Measurements from ENCODE around the gene PRKCQ.
A peak's percentile ranks its signal among the peaks of the same experiment; 100 is the strongest.

PRKCQ gene

GRCh38 chr10:6579904-6580278 lies at the start of gene PRKCQ:
Gene PRKCQ, minus strand, starts transcription at chr10:6580276. Its CDS starts 65,141 bp downstream, at chr10:6515135.
- no peak for DNase-seq

DNA sequence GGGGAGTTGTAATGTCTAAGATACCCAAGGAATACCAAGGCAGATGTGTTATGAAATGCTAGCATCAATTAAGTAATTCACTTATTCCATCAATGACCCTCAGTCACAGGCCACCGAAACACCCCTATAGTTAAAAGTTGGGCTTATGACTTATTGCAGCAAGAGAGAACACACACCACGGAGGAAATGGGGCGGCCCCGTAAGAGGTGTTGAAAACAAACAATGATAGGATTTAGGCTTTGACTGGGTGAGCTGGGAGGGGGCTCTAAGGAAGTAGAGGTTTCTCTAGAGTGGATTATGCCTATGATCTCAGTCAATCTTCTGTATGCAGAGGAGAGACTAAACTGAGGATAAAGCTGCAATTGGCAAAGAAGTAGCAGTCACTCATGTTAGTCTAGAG lies 45.4 kb upstream of the PRKCQ start:
- DNase-seq, result no peak

GRCh38 chr10:6624392-6624791 lies 44.3 kb upstream of the PRKCQ start:
- peak; percentile 4 for DNase-seq

DNA sequence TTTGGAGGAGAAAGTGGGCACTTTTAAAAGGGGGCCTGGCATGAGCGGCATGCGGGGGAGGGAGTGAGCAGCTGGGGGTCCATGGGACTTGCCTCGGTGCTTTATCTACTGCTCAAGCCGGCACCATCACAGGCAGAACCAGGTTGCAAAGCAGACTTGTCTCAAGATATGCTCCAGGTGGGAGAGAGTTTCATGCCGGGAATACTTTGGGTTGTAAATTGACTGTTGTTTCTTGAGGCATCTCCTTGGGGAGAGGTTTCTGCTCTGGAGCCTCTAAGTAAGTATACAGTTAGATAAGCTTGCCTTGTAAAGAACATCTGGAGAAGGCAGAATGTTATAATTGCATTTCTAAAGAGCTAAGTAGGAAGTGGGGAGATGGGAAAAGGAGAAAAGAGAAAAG lies 42.8 kb upstream of the PRKCQ start:
- no peak for DNase-seq

DNA sequence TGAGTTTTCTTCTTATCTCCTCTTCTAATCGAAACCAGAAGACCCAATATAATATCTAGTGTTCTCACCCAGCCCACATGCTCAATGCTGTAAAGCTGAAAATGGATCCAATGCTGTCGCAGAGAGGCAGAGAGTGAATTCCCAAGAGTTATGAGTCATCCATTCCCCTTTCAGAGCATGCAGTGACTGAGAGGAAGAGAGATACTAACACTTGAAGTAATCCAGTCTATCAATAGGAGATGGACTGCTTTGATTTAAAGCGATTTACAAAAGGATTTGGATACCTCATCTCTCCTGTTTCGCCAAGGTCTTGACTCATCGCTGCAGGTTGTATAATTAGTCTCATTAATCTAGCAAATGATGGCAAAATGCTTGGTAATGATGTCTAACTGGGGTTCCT lies 41.5 kb upstream of the PRKCQ start:
- DNase-seq, result peak; percentile 5

- no peak for DNase-seq
Observed at GRCh38 chr10:6619660-6620059, 39.6 kb upstream of the PRKCQ start.

GRCh38 chr10:6618340-6618739 lies 38.3 kb upstream of the PRKCQ start:
- DNase-seq, result no peak

DNA sequence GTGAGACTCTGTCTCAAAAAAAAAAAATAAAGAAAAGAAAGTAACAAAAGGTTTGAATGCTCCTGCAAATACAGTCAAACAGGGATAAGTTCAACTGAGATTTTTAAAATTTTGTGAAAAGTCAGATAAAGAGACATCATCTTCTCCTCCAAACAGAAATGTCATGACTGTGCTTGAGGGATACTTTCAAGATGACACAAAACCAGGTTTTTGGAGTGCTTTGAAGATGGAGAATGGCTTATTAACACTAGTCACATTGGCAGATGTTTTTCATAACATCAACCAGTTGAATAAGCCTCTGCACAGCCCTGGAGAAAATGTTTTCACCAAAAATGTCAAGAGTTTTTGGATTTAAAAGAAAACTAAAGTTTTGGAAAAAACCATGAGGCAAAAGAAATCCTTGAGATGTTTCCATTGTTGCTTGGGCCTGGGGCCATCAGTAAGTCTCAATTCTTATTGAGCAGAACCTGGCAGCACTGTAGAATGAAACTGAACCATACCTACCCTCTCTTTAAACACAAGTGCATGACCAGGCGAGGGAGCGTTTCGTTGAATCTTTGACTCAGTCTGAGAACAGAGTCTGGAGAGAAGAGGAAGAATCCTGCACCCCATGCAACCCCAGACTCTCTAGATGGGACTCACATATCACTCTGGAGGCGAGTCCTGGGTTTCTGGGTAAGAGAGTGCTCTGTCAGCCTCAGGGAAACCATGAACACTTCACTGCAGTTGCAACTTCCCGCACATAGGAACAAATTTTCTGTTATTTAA lies 37.4 kb upstream of the PRKCQ start:
- no peak for DNase-seq

DNA sequence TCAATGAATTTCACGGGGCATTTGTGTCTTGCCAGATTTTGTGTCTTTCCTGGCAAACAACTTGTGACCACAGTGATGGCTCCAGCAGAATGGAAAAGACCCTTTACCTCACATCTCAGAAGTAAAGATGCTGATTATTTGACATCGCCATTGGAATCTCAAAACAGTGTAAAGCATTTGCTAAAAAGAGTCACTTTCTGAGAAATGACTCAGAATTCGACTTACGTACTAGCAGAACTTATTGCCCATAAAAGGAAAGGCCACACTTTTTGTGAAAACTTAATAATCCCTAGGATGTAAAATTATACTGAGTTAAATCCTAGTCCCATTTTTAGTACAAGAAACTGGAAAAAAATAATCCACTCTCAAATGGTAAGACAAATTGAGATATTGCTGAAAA lies 35.9 kb upstream of the PRKCQ start:
- DNase-seq, result no peak

- no peak for DNase-seq
Observed at GRCh38 chr10:6612371-6612770, 32.3 kb upstream of the PRKCQ start.

DNA sequence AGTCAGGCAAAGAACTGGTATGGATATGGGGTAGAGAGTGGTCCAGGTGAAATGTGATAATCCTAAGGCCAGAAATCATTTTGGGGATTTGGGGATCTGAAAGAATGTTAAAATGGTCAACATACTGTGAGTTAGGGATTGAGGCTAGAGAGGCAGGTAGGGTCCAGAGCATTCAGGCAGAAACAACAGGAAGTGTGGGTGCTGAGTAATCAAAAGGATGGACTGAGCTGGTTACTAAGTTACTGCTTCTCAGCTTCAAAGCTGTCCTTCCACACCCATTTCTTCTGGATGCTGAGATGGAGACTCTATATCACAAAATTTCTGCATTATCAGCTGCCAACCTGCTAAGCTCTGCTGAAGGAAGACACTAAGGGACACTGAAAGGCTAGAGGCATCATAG lies 30.6 kb upstream of the PRKCQ start:
- DNase-seq, result peak; percentile 27

DNA sequence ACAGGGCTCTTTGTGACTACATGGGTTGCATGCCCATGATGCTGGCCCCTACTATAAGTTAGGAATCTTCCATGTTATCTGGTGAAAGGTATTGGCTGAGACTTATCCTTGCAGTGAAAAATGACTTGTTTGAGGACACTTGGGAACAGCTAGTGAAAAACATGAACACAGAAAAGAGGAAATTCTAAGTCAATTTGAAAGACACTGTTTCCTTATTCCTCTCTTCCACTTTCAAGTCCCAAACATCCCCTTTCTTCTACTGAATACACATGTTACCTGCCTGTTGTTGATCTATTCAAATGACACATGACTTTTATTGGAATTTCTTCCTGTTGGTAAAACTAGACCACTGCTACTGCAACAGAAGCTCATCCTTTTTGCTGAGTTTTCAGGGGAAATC lies 29.5 kb upstream of the PRKCQ start:
- DNase-seq, result no peak

- no peak for DNase-seq
Observed at GRCh38 chr10:6607778-6608177, 27.7 kb upstream of the PRKCQ start.

DNA sequence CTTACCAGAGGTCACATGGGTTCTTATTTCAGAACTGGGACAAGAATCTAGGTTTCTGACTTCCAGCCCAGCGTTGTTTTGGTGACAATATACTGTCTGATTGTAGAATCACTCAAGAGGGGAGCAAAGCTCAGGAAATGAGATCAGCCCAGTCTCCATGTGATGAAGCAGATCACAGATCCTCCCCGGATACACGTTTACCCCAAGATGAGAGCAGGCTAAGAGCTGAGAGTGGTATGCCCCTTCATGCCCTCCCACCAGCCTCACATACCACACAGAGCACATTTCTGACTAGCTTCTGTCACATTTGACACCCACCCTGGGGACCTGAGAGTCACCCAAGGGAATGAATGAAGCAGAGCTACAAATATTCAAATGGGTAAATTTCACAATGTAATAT lies 27.1 kb upstream of the PRKCQ start:
- no peak for DNase-seq

DNA sequence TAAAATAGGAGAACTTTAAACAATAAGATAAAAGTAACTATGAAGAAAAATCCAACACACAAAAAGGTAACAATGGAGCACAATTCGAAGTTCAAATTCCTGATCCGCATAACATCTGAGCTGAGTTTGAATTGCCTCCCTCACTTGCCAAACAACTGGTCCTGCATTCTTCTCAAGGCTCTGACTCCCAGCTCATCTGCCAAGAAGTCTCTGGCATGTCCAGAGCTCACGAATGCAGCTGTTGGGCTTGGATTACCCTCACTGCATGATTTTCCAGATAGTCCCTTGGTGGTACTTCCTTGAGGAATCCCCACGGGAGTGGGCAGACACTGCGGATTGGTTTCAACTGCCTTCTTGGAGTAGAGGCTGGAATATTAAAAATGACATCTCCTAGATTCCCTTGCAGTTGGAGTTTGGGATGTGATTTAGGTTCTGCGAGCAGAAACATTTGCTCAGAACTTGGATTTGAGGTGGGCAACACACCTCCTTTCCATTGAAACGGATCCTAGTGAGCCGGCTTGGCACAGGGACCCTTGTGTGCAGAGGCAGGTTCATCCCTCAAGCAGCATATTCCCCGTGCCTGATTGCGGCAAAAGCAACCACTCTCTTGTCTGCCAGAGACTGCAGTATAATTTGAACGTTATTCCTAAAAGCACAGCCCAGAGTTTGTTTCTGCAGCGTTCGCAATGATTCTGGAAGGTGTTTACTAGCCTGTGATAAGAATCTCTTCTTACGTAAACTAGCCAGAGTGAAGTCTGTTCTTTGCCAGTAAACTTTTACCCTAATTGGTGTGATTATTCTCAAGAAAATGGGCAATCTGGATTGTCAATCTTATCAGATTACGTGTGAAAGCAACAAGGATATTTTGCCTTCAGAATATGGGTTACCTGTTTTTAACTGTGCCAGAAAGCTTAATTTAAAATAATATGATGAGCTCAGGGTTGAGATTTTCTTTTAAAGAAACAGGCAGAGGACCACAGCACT lies 23.4 kb upstream of the PRKCQ start:
- no peak for DNase-seq

GRCh38 chr10:6602700-6603084 lies 22.6 kb upstream of the PRKCQ start:
- DNase-seq, result no peak

DNA sequence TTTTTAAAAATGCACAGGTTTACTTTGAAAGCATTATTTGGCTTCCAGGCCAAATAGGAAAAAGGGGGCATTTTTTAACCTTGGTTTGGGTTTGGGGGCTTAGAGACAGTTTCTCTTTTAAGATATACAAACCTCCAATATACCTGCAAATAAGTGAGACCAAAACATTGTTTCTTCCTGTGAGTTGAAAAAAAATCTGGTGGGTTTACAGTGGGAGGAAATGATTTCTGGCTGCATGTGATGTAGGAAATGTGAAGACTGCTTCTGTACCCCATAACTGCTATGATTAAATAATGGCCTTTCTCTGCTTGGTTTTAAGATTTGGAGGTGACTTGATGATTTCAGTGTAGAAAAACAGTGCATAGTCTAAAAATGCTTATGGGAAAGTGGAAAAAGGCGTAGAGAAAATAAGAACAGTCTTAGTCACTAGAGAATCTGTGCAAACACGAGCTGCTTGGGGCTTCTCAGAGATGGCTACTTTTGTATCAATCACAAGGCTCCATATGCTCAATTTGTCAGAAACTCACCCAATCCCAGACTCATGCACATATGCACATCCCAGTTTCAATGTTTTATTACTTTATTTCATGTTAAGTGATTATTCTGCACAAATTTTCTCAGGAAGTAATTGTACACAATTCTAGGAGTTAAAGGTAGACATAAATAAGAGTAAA lies 22.1 kb upstream of the PRKCQ start:
- no peak for DNase-seq

DNA sequence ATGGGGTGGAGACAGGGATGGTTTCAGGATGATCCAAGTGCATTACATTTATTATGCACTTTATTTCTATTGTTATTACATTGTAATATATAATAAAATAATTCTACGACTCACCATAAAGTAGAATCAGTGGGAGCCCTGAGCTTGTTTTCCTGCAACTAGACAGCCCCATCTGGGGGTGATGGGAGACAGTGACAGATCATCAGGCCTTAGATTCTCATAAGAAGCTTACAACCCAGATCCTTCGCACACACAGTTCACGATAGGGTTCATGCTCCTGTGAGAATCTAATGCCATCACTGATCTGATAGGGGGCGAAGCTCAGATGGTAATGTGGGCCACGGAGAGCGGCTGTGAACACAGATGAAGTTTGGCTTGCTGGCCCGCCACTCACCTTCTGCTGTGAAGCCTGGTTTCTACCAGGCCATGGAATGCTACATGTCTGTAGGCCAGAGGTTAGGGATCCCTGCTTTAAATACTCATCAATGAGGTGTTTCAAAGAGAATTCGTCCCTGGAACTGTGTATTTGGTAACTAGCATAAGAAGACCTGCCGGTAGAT lies 21.2 kb upstream of the PRKCQ start:
- no peak for DNase-seq

DNA sequence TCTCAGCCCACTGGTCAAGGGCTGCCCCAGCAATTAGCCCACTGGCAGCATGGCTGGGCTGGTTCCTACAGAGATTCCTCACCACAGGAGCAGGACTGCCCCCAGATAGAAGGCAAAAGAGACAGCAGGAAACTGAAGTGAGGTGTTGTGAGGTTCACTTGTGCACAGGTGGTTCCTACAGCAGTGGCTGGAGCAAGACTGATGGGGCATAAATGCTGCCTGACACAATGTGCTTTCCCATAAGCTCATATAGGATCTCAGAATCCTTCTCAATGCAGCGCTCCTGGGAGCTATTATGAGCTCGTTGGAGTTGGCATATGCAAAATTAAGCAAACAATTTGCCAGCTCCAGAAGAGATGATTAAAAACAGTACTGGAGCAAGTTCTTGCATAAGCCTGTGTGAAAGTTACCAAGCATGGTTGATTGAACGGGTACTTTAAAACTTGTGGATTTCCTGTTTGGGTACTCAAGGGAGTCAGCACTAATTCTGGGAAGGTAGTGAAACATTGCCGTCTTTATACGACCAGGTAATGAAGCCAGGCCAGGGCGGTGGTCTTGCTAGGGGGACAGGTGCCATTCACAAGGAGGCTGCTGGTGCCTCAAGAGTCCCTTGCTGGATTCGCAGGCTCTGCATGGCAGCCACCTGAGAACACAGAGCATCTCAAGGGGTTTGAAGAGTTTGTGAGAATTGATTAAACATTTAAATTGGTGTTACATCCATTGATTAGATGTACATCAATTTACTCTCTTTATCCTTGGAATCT lies 20.3 kb upstream of the PRKCQ start:
- DNase-seq, result no peak

GRCh38 chr10:6598679-6599078 lies 18.6 kb upstream of the PRKCQ start:
- no peak for DNase-seq

GRCh38 chr10:6597478-6597877 lies 17.4 kb upstream of the PRKCQ start:
- no peak for DNase-seq

DNA sequence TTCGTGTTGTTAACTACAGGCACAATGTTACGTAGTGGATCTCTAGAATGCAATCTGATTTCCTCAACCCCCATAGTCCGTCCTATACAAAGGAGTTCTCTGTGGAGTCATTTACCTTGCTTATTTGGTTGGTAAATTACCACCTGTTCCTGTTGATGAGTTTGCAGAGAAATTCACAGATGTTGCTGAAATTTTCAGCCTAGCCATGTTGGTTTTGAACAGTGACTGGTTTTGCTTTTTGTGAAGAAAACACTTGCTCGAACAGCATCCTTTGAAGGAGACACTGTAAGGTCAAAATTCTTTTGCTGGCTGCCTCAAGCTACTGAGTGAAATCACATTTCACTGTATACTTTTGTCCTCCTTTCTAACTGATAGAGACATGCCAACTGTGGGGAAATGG lies 15.4 kb upstream of the PRKCQ start:
- no peak for DNase-seq
